Left ventricle myocardium inferior (tissue), 1 donor: Measurements from ENCODE around the gene PIAS1. TPM values are rescaled to one million over a fixed set of nuclear protein-coding genes. Genes with fewer than 3 reads are reported as not detected.
A peak's percentile ranks its signal among the peaks of the same experiment; 100 is the strongest.

Source experiments
- DNase-seq: peaks from one replicate; pipeline ENCODE4 v3.0.0-alpha.2; 2020
- H3K27ac ChIP-seq: fragments of 200-600 bp; replicated peaks from 2 replicates; pipeline ENCODE4 v1.8.0; 2021
- H3K27me3 ChIP-seq: fragments of 200-600 bp; 2 replicates; pipeline ENCODE4 v1.8.0; 2021; ENCODE audit warnings: low read depth
- H3K36me3 ChIP-seq: fragments of 200-600 bp; 2 replicates; pipeline ENCODE4 v1.8.0; 2021
- H3K4me1 ChIP-seq: fragments of 200-600 bp; 2 replicates; pipeline ENCODE4 v1.8.0; 2021
- H3K4me3 ChIP-seq: fragments of 200-600 bp; 2 replicates; pipeline ENCODE4 v1.8.0; 2021; ENCODE audit warnings: mild to moderate bottlenecking, moderate library complexity
- H3K9me3 ChIP-seq: fragments of 200-600 bp; replicated peaks from 2 replicates; pipeline ENCODE4 v1.8.0; 2021
- CTCF ChIP-seq: fragments of 200-600 bp; IDR thresholded peaks from 2 replicates; pipeline ENCODE4 v1.8.0; 2021; ENCODE audit warnings: antibody characterized with exemption, mild to moderate bottlenecking, borderline replicate concordance
- intact Hi-C: fragments of 100-400 bp; cut with micrococcal nuclease; formaldehyde crosslinking; loops from one replicate; pipeline ENCODE4 v1.11.0; 2022
- total RNA-seq: library from RNA; stranded (reverse); fragmentation: NEBNext Ultra II Directional; extraction: Animal tissue kit (Norgen Biotek cat#: 25700); gene quantifications from one replicate; pipeline ENCODE4 v1.2.1, GENCODE V29; 2021
- donor health status: DM: no; HTN: yes; CAD: no; lungs with severe emphysema.

PIAS1 gene
- total RNA-seq, 1 donor from 2014 or later = 29.9 TPM

GRCh38 chr15:68022061-68022460, 32.1 kb upstream of the PIAS1 start:
- Histone ChIP-seq H3K4me1 (peaks cover 9% of the 10 kb centered on the region), H3K4me3 (no peak overlapping the region), H3K9me3 (no peaks in the 10 kb centered on the region), H3K27me3 (no peaks in the 10 kb centered on the region), H3K36me3 (no peaks in the 10 kb centered on the region), H3K27ac (peak overlapping the region; percentile 18)
- intact Hi-C loops = no loop called here
- DNase-seq = peak; percentile 32
- TF ChIP-seq CTCF = no peak

- Histone ChIP-seq H3K4me3 (no peak overlapping the region), H3K36me3 (no peaks in the 10 kb centered on the region), H3K27me3 (no peaks in the 10 kb centered on the region), H3K4me1 (peaks cover 9% of the 10 kb centered on the region), H3K27ac (no peak overlapping the region), H3K9me3 (no peaks in the 10 kb centered on the region)
- no peak for DNase-seq
- intact Hi-C loops = no loop called here
- no peak for TF ChIP-seq CTCF
Measured at GRCh38 chr15:68023307-68024101, 30.6 kb upstream of the PIAS1 start.

- no peaks in the 10 kb centered on the region for H3K27me3 ChIP-seq
- intact Hi-C loops = no loop called here
Measured at GRCh38 chr15:68025835-68026424, 28.2 kb upstream of the PIAS1 start.

GRCh38 chr15:68027388-68027787, 26.7 kb upstream of the PIAS1 start:
- no peak for DNase-seq

More at GRCh38 chr15:68025835-68026424, 28.2 kb upstream of the PIAS1 start:
- no peak for TF ChIP-seq CTCF
- no peaks in the 10 kb centered on the region for H3K36me3 ChIP-seq
- peaks cover 9% of the 10 kb centered on the region for H3K4me1 ChIP-seq
- H3K4me3 ChIP-seq = no peak overlapping the region
- DNase-seq = no peak
- no peaks in the 10 kb centered on the region for H3K9me3 ChIP-seq
- no peak overlapping the region for H3K27ac ChIP-seq

More at GRCh38 chr15:68027388-68027787, 26.7 kb upstream of the PIAS1 start:
- Histone ChIP-seq H3K36me3 (no peaks in the 10 kb centered on the region), H3K27ac (no peak overlapping the region), H3K9me3 (no peaks in the 10 kb centered on the region), H3K27me3 (no peaks in the 10 kb centered on the region), H3K4me3 (no peak overlapping the region), H3K4me1 (peaks cover 2% of the 10 kb centered on the region)
- TF ChIP-seq CTCF = no peak
- intact Hi-C loops = no loop called here
